Measurements from ENCODE around the gene TRAPPC3L. TPM values are rescaled to one million over a fixed set of nuclear protein-coding genes. Genes with fewer than 3 reads are reported as not detected.
A peak's percentile ranks its signal among the peaks of the same experiment; 100 is the strongest.

The TRAPPC3L gene
- total and polyA plus RNA-seq, 2 of the 13 experiments (the other 11 are each of a cell fraction or from before 2014, with no cell fraction given): not detected

DNA sequence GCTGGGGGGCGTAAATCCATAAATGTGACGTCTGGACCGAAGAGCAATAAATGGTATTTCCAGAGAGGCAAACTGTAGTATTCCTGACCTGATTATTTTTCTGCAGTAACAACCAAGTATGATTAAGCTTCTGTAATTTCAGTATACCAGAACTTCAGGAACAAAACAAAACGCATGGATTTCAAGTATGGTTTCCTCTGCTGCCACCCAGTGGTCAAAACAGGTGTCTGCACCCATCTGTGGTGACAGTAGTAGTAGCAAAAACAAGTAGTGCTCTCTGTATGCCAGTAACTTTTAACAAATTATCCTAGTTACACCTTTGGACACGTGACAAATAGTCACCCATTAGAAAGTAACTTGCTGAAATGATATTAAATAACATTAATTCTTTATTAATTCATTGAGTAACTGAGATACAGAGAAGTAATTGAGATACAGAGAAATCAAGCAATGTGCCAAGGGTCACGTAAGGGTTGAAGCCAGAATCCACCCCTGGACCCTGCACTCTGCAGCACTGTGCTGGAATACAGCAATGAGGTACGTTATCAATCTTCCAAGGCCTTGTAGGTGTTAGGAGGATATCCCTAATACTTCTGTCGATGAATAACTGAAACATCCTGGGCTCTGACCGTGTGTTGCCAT is 16.0 kb upstream of the TRAPPC3L start (continued):
- TF ChIP-seq TBP (CRISPR knock-in tag; IDR thresholded peaks at IDR 0.05) (no peak), ZNF850 (CRISPR knock-in tag; conservative IDR thresholded peaks at IDR 0.05) (no peak), MXD4 (CRISPR knock-in tag; IDR thresholded peaks at IDR 0.05) (no peak), ZNF235 (CRISPR knock-in tag; IDR thresholded peaks at IDR 0.05; ENCODE audit: borderline replicate concordance) (no peak), ZNF430 (CRISPR knock-in tag; IDR thresholded peaks at IDR 0.05) (no peak), HNRNPUL1 (IDR thresholded peaks at IDR 0.05; ENCODE audit: low read depth, low read length) (no peak), ZNF205 (CRISPR knock-in tag; IDR thresholded peaks at IDR 0.05) (0 out of 2 replicates have a peak, but pooled peaks have one; percentile 10), SMYD3 (CRISPR knock-in tag; IDR thresholded peaks at IDR 0.05) (0 out of 2 replicates have a peak, but pooled peaks have one; percentile 29), SUZ12 (IDR thresholded peaks at IDR 0.05; ENCODE audit: low read depth, low read length) (no peak), SRSF4 (IDR thresholded peaks at IDR 0.05; ENCODE audit: low read depth, low read length, poor library complexity, severe bottlenecking) (no peak), ZNF451 (CRISPR knock-in tag; IDR thresholded peaks at IDR 0.05) (0 out of 2 replicates have a peak, but pooled peaks have one; percentile 18), ZBTB42 (CRISPR knock-in tag; IDR thresholded peaks at IDR 0.05) (no peak), YEATS4 (CRISPR knock-in tag; IDR thresholded peaks at IDR 0.05; ENCODE audit: borderline replicate concordance) (no peak), ZFP41 (CRISPR knock-in tag; IDR thresholded peaks at IDR 0.05; ENCODE audit: borderline replicate concordance) (no peak), SIX1 (CRISPR knock-in tag; IDR thresholded peaks at IDR 0.05; ENCODE audit: borderline replicate concordance) (no peak), ZNF160 (CRISPR knock-in tag; IDR thresholded peaks at IDR 0.05) (no peak), ZNF556 (CRISPR knock-in tag; IDR thresholded peaks at IDR 0.05; ENCODE audit: borderline replicate concordance) (0 out of 2 replicates have a peak, but pooled peaks have one; percentile 44), ZMYM4 (CRISPR knock-in tag; IDR thresholded peaks at IDR 0.05) (no peak; the same call in 1 of the 2 replicates)
- TF ChIP-seq, protein P1, sequence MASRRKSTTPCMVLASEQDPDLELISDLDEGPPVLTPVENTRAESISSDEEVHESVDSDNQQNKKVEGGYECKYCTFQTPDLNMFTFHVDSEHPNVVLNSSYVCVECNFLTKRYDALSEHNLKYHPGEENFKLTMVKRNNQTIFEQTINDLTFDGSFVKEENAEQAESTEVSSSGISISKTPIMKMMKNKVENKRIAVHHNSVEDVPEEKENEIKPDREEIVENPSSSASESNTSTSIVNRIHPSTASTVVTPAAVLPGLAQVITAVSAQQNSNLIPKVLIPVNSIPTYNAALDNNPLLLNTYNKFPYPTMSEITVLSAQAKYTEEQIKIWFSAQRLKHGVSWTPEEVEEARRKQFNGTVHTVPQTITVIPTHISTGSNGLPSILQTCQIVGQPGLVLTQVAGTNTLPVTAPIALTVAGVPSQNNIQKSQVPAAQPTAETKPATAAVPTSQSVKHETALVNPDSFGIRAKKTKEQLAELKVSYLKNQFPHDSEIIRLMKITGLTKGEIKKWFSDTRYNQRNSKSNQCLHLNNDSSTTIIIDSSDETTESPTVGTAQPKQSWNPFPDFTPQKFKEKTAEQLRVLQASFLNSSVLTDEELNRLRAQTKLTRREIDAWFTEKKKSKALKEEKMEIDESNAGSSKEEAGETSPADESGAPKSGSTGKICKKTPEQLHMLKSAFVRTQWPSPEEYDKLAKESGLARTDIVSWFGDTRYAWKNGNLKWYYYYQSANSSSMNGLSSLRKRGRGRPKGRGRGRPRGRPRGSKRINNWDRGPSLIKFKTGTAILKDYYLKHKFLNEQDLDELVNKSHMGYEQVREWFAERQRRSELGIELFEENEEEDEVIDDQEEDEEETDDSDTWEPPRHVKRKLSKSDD (CRISPR knock-in tag; IDR thresholded peaks at IDR 0.05; ENCODE audit: low read depth): no peak
- TF ChIP-seq, protein P2, sequence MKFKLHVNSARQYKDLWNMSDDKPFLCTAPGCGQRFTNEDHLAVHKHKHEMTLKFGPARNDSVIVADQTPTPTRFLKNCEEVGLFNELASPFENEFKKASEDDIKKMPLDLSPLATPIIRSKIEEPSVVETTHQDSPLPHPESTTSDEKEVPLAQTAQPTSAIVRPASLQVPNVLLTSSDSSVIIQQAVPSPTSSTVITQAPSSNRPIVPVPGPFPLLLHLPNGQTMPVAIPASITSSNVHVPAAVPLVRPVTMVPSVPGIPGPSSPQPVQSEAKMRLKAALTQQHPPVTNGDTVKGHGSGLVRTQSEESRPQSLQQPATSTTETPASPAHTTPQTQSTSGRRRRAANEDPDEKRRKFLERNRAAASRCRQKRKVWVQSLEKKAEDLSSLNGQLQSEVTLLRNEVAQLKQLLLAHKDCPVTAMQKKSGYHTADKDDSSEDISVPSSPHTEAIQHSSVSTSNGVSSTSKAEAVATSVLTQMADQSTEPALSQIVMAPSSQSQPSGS (CRISPR knock-in tag; IDR thresholded peaks at IDR 0.05): no peak
- TF ChIP-seq, protein P3, sequence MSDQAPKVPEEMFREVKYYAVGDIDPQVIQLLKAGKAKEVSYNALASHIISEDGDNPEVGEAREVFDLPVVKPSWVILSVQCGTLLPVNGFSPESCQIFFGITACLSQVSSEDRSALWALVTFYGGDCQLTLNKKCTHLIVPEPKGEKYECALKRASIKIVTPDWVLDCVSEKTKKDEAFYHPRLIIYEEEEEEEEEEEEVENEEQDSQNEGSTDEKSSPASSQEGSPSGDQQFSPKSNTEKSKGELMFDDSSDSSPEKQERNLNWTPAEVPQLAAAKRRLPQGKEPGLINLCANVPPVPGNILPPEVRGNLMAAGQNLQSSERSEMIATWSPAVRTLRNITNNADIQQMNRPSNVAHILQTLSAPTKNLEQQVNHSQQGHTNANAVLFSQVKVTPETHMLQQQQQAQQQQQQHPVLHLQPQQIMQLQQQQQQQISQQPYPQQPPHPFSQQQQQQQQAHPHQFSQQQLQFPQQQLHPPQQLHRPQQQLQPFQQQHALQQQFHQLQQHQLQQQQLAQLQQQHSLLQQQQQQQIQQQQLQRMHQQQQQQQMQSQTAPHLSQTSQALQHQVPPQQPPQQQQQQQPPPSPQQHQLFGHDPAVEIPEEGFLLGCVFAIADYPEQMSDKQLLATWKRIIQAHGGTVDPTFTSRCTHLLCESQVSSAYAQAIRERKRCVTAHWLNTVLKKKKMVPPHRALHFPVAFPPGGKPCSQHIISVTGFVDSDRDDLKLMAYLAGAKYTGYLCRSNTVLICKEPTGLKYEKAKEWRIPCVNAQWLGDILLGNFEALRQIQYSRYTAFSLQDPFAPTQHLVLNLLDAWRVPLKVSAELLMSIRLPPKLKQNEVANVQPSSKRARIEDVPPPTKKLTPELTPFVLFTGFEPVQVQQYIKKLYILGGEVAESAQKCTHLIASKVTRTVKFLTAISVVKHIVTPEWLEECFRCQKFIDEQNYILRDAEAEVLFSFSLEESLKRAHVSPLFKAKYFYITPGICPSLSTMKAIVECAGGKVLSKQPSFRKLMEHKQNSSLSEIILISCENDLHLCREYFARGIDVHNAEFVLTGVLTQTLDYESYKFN (CRISPR knock-in tag; conservative IDR thresholded peaks at IDR 0.05): 0 out of 2 replicates have a peak, but pooled peaks have one; percentile 15

Data from HepG2 (cell line).